ENCODE results near the gene NXPH1. TPM values are rescaled to one million over a fixed set of nuclear protein-coding genes. Genes with fewer than 3 reads are reported as not detected.

NXPH1 gene
- total RNA-seq, 1 donor from 2014 or later: 0.95 TPM

- DNase-seq (ENCODE audit: low spot score): no peak
These were observed 58.4 kb downstream of the NXPH1 start for GRCh38 chr7:8491544-8492489.

GRCh38 chr7:8499128-8499527 lies 65.7 kb downstream of the NXPH1 start:
- no peak for DNase-seq (ENCODE audit: low spot score)

- peak; percentile 31 for DNase-seq (ENCODE audit: low spot score)
These were observed 66.9 kb downstream of the NXPH1 start for GRCh38 chr7:8500286-8500685.

GRCh38 chr7:8507566-8507965 lies 74.2 kb downstream of the NXPH1 start:
- no peak for DNase-seq (ENCODE audit: low spot score)

GRCh38 chr7:8509621-8510020 lies 76.2 kb downstream of the NXPH1 start:
- no peak for DNase-seq (ENCODE audit: low spot score)

- no peak for DNase-seq (ENCODE audit: low spot score)
These were observed 78.4 kb downstream of the NXPH1 start for GRCh38 chr7:8511855-8512254.

- no peak for DNase-seq (ENCODE audit: low spot score)
These were observed 81.5 kb downstream of the NXPH1 start for GRCh38 chr7:8514781-8515519.

GRCh38 chr7:8515640-8516185 lies 82.3 kb downstream of the NXPH1 start:
- DNase-seq (ENCODE audit: low spot score): no peak

GRCh38 chr7:8516976-8517375 lies 83.6 kb downstream of the NXPH1 start:
- DNase-seq (ENCODE audit: low spot score): no peak

GRCh38 chr7:8528311-8528710 lies 94.9 kb downstream of the NXPH1 start:
- DNase-seq (ENCODE audit: low spot score): no peak

GRCh38 chr7:8531991-8532515 lies 98.6 kb downstream of the NXPH1 start:
- DNase-seq (ENCODE audit: low spot score): no peak

GRCh38 chr7:8536431-8536830 lies 103.0 kb downstream of the NXPH1 start:
- no peak for DNase-seq (ENCODE audit: low spot score)

- DNase-seq (ENCODE audit: low spot score): no peak
These were observed 115.6 kb downstream of the NXPH1 start for GRCh38 chr7:8549046-8549445.

GRCh38 chr7:8560501-8560900 lies 127.1 kb downstream of the NXPH1 start:
- DNase-seq (ENCODE audit: low spot score): no peak

GRCh38 chr7:8561449-8561848 lies 128.0 kb downstream of the NXPH1 start:
- no peak for DNase-seq (ENCODE audit: low spot score)

GRCh38 chr7:8564281-8564680 lies 130.9 kb downstream of the NXPH1 start:
- DNase-seq (ENCODE audit: low spot score): no peak

GRCh38 chr7:8566016-8566415 lies 132.6 kb downstream of the NXPH1 start:
- no peak for DNase-seq (ENCODE audit: low spot score)

GRCh38 chr7:8567626-8568025 lies 134.2 kb downstream of the NXPH1 start:
- no peak for DNase-seq (ENCODE audit: low spot score)

GRCh38 chr7:8579661-8580194 lies 146.3 kb downstream of the NXPH1 start:
- no peak for DNase-seq (ENCODE audit: low spot score)

GRCh38 chr7:8581842-8582241 lies 148.4 kb downstream of the NXPH1 start:
- no peak for DNase-seq (ENCODE audit: low spot score)

GRCh38 chr7:8582728-8583127 lies 149.3 kb downstream of the NXPH1 start:
- DNase-seq (ENCODE audit: low spot score): no peak

- DNase-seq (ENCODE audit: low spot score): no peak
These were observed 152.2 kb downstream of the NXPH1 start for GRCh38 chr7:8585591-8585990.

Data from mucosa of gallbladder (tissue), 1 donor.